Measurements from ENCODE around the gene GABPB1. TPM values are rescaled to one million over a fixed set of nuclear protein-coding genes. Genes with fewer than 3 reads are reported as not detected.

GABPB1 gene
- total and polyA plus RNA-seq, 10 of the 15 experiments (the other 5 are each of a cell fraction or from before 2014, with no cell fraction given): 13.9 to 48.2 (median 39.8) TPM

- no peaks in the 10 kb centered on the region for H3K9me3 ChIP-seq (replicated peaks; ENCODE audit: control insufficient read depth, insufficient read depth, low read length)
- H3K79me2 ChIP-seq (ENCODE audit: control insufficient read depth, insufficient read depth, low read length): no peaks in the 10 kb centered on the region
- ATAC-seq: no peak
- ChIA-PET RAD21 (ENCODE audit: unreplicated experiment) (no interaction called here), CTCF (no interaction called here), SMC1A (ENCODE audit: uncharacterized antibody, unreplicated experiment) (no interaction called here), POLR2A (interaction anchor here (0.6 kb wide), 1 partner anchor 12 kb away, joined by 3 read pairs; no protein-coding TSS in a partner anchor)
- no peaks in the 10 kb centered on the region for H3K36me3 ChIP-seq (ENCODE audit: control insufficient read depth in 2 of 2, insufficient read depth in 2 of 2, low read length in 1 of 2)
- no TSS peak for BruUV-seq (replicated peaks)
- no peak overlapping the region for H3K9ac ChIP-seq (ENCODE audit: control insufficient read depth, insufficient read depth, low read length)
- in situ Hi-C loops (cut with MboI): no loop called here
- H2AFZ ChIP-seq (ENCODE audit: control insufficient read depth, low read depth, low read length): no peak overlapping the region
- no peak overlapping the region for H3K27ac ChIP-seq (ENCODE audit: control insufficient read depth, insufficient read depth)
- no peak overlapping the region for H3K4me2 ChIP-seq (ENCODE audit: control insufficient read depth, insufficient read depth)
- TF ChIP-seq SIN3A (IDR thresholded peaks at IDR 0.05; ENCODE audit: low read depth, low read length): no peak
- H3K4me1 ChIP-seq (ENCODE audit: control insufficient read depth, insufficient read depth, low read length): peaks cover 11% of the 10 kb centered on the region
- no peaks in the 10 kb centered on the region for H4K20me1 ChIP-seq (ENCODE audit: control insufficient read depth, insufficient read depth)
- FAIRE-seq: no peak
- H3K27me3 ChIP-seq (replicated peaks in 1 of 2; ENCODE audit: control insufficient read depth in 2 of 2, insufficient read depth in 2 of 2, low read length in 1 of 2): no peaks in the 10 kb centered on the region; a peak in 1 of 4 replicates
- DNase-seq (ENCODE audit: low read depth, low spot score): no peak
- no peak overlapping the region for H3K4me3 ChIP-seq
- intact Hi-C loops (cut with micrococcal nuclease; ENCODE audit: unreplicated experiment): no loop called here
- 42% methylated on average over 8 of the region's 8 CpGs for whole genome bisulfite sequencing (ENCODE audit: insufficient coverage, insufficient replicate concordance, low lambda C conversion rate, missing lambda C conversion rate)
These were observed 97.7 kb downstream of the GABPB1 start for GRCh38 chr15:50257332-50257731.

- no peaks in the 10 kb centered on the region for H4K20me1 ChIP-seq (ENCODE audit: control insufficient read depth, insufficient read depth)
- H3K4me1 ChIP-seq (ENCODE audit: control insufficient read depth, insufficient read depth, low read length): peaks cover 11% of the 10 kb centered on the region
- SMC1A ChIA-PET (ENCODE audit: uncharacterized antibody, unreplicated experiment): no interaction called here
- RAD21 ChIA-PET (ENCODE audit: unreplicated experiment): no interaction called here
- no peak for TF ChIP-seq ZBTB4 (CRISPR knock-in tag; IDR thresholded peaks at IDR 0.05)
- TF ChIP-seq ETV6 (conservative IDR thresholded peaks at IDR 0.05 in 1 of 2, IDR thresholded peaks at IDR 0.05 in 1 of 2; ENCODE audit: borderline replicate concordance in 1 of 2, low read depth in 1 of 2): 0 out of 4 replicates have a peak, but pooled peaks of 1 of the 2 experiments have one; percentile 16
- TF ChIP-seq LARP7 (IDR thresholded peaks at IDR 0.05): no peak
- TF ChIP-seq BRCA1 (IDR thresholded peaks at IDR 0.05; ENCODE audit: low read depth, low read length): no peak
- in situ Hi-C loops (cut with MboI) (no loop called here), intact Hi-C loops (cut with micrococcal nuclease; ENCODE audit: unreplicated experiment) (no loop called here)
- H3K4me3 ChIP-seq: no peak overlapping the region
- DNase-seq (ENCODE audit: low read depth, low spot score) (no peak), FAIRE-seq (no peak), ATAC-seq (no peak)
- CTCF ChIA-PET: interaction anchor here (0.6 kb wide), 1 partner anchor 35 kb away, joined by 4 read pairs; no protein-coding TSS in a partner anchor
- H3K9ac ChIP-seq (ENCODE audit: control insufficient read depth, insufficient read depth, low read length): no peak overlapping the region
- BruUV-seq (replicated peaks): no TSS peak
- H3K79me2 ChIP-seq (ENCODE audit: control insufficient read depth, insufficient read depth, low read length): no peaks in the 10 kb centered on the region
- POLR2A ChIA-PET: no interaction called here
- no peaks in the 10 kb centered on the region for H3K36me3 ChIP-seq (ENCODE audit: control insufficient read depth in 2 of 2, insufficient read depth in 2 of 2, low read length in 1 of 2)
- H3K4me2 ChIP-seq (ENCODE audit: control insufficient read depth, insufficient read depth): no peak overlapping the region
- WGBS (ENCODE audit: insufficient coverage, insufficient replicate concordance, low lambda C conversion rate, missing lambda C conversion rate): 46% methylated on average over 5 of the region's 5 CpGs
- no peak overlapping the region for H3K27ac ChIP-seq (ENCODE audit: control insufficient read depth, insufficient read depth)
- no peak overlapping the region for H2AFZ ChIP-seq (ENCODE audit: control insufficient read depth, low read depth, low read length)
- no peaks in the 10 kb centered on the region; a peak in 1 of 4 replicates for H3K27me3 ChIP-seq (replicated peaks in 1 of 2; ENCODE audit: control insufficient read depth in 2 of 2, insufficient read depth in 2 of 2, low read length in 1 of 2)
- H3K9me3 ChIP-seq (replicated peaks; ENCODE audit: control insufficient read depth, insufficient read depth, low read length): no peaks in the 10 kb centered on the region
These were observed 98.6 kb downstream of the GABPB1 start for GRCh38 chr15:50256188-50257041.

Data from GM12878 (cell line).